GM12878 (cell line): ENCODE data around the gene NUP93. TPM values are rescaled to one million over a fixed set of nuclear protein-coding genes. Genes with fewer than 3 reads are reported as not detected.
A peak's percentile ranks its signal among the peaks of the same experiment; 100 is the strongest.

ENCODE experiments used
- ATAC-seq: fragments of 200-7000 bp; cut with Tn5 transposase; 3 replicates; pipeline ENCODE4 v1.9.1; 2020; ENCODE audit warnings: mild to moderate bottlenecking, moderate library complexity
- BruUV-seq: library from RNA; stranded (reverse); fragments of 400-500 nt; replicated peaks from 2 replicates; lab custom pipeline; 2021; lab: Mats Ljungman, UMichigan
- CTCF ChIA-PET: fragments of 300-600 bp; sonication (Branson Sonifier 250); formaldehyde crosslinking; extraction: SDS; loops from one replicate; lab custom pipeline; 2021; ENCODE audit warnings: inconsistent platforms; lab: Yijun Ruan, JAX
- POLR2A ChIA-PET: fragments of 350-600 bp; formaldehyde crosslinking; extraction: SDS; loops from one replicate; lab custom pipeline; 2021; ENCODE audit warnings: inconsistent platforms; lab: Charles Lee
- RAD21 ChIA-PET: fragments of 300-600 bp; sonication (Branson Sonifier 250); formaldehyde crosslinking; loops from one replicate; lab custom pipeline; 2023; ENCODE audit warnings: antibody characterized with exemption; ENCODE audit not compliant: unreplicated experiment; lab: Charles Lee
- SMC1A ChIA-PET: fragments of 300-600 bp; sonication (Branson Sonifier 250); formaldehyde crosslinking; loops from one replicate; lab custom pipeline; 2023; ENCODE audit not compliant: unreplicated experiment, uncharacterized antibody; lab: Charles Lee
- DNase-seq: peaks from one replicate; pipeline ENCODE4 v3.0.0-alpha.2; 2011; ENCODE audit warnings: low read depth, low spot score
- FAIRE-seq: peaks from 3 replicates; lab custom pipeline; 2011; peaks lifted over from hg19 to GRCh38; lab: Jason Lieb, UNC
- H2AFZ ChIP-seq: 2 replicates; pipeline ENCODE4 v1.6.0; 2011; ENCODE audit warnings: low read depth, low read length, control low read depth; ENCODE audit not compliant: control insufficient read depth
- H3K27ac ChIP-seq: 2 replicates; pipeline ENCODE4 v1.5.1; 2011; ENCODE audit warnings: control low read depth; ENCODE audit not compliant: control insufficient read depth, insufficient read depth
- H3K27me3 ChIP-seq, 2 experiments: replicated peaks in 1 of 2; 2 replicates each; pipeline versions ENCODE4 v1.6.0 to v1.6.1; 2011; ENCODE audit warnings: low read length in 1 of 2; ENCODE audit not compliant: control insufficient read depth in 2 of 2, insufficient read depth in 2 of 2
- H3K36me3 ChIP-seq, 2 experiments: 2 replicates each; pipeline ENCODE4 v1.5.1; 2011; ENCODE audit warnings: low read length in 1 of 2; ENCODE audit not compliant: control insufficient read depth in 2 of 2, insufficient read depth in 2 of 2
- H3K4me1 ChIP-seq: 2 replicates; pipeline ENCODE4 v1.6.1; 2011; ENCODE audit warnings: mild to moderate bottlenecking, low read length, moderate library complexity, mixed read lengths; ENCODE audit not compliant: control insufficient read depth, insufficient read depth
- H3K4me2 ChIP-seq: 2 replicates; pipeline ENCODE4 v1.6.0; 2011; ENCODE audit warnings: control low read depth; ENCODE audit not compliant: control insufficient read depth, insufficient read depth
- H3K4me3 ChIP-seq: fragments of 200-600 bp; sonication (generic); 2 replicates; pipeline ENCODE4 v1.5.1; 2016
- H3K79me2 ChIP-seq: 2 replicates; pipeline ENCODE4 v1.6.0; 2011; ENCODE audit warnings: low read length; ENCODE audit not compliant: control insufficient read depth, insufficient read depth
- H3K9ac ChIP-seq: 2 replicates; pipeline ENCODE4 v1.8.0; 2011; ENCODE audit warnings: low read length, control low read depth, mixed read lengths; ENCODE audit not compliant: control insufficient read depth, insufficient read depth
- H3K9me3 ChIP-seq: replicated peaks from 3 replicates; pipeline ENCODE4 v1.5.1; 2011; ENCODE audit warnings: mild to moderate bottlenecking, low read length; ENCODE audit not compliant: control insufficient read depth, insufficient read depth
- H4K20me1 ChIP-seq: 2 replicates; pipeline ENCODE4 v1.6.0; 2011; ENCODE audit not compliant: control insufficient read depth, insufficient read depth
- BHLHE40 ChIP-seq, 2 experiments: fragments of 450-650 bp in 1 of 2; IDR thresholded peaks; 2 replicates each; pipeline ENCODE4 v1.6.1; 2011 to 2017; ENCODE audit warnings: low read depth in 2 of 2, borderline replicate concordance in 1 of 2, improper control_type of control experiment in 1 of 2, low read length in 1 of 2, mild to moderate bottlenecking in 1 of 2
- CHD1 ChIP-seq: IDR thresholded peaks from 2 replicates; pipeline ENCODE4 v1.6.1; 2012; ENCODE audit warnings: low read depth, low read length, improper control_type of control experiment
- CHD4 ChIP-seq: fragments of 200-600 bp; sonication (generic); IDR thresholded peaks from 2 replicates; pipeline ENCODE4 v1.6.1; 2016; ENCODE audit warnings: mild to moderate bottlenecking
- HDGF ChIP-seq: fragments of 450-650 bp; IDR thresholded peaks from 2 replicates; pipeline ENCODE4 v1.6.1; 2016; ENCODE audit warnings: antibody characterized with exemption
- IRF4 ChIP-seq: IDR thresholded peaks from 2 replicates; pipeline ENCODE4 v1.6.1; 2011; ENCODE audit warnings: low read depth, low read length
- KLF5 ChIP-seq: fragments of 450-650 bp; IDR thresholded peaks from 2 replicates; pipeline ENCODE4 v1.6.1; 2014; ENCODE audit warnings: mild to moderate bottlenecking; ENCODE audit not compliant: partially characterized antibody
- MEF2B ChIP-seq: fragments of 450-650 bp; IDR thresholded peaks from 2 replicates; pipeline ENCODE4 v1.6.1; 2018; ENCODE audit warnings: mild to moderate bottlenecking, moderate library complexity; ENCODE audit not compliant: partially characterized antibody, poor library complexity, severe bottlenecking
- YY1 ChIP-seq: IDR thresholded peaks from 2 replicates; pipeline ENCODE4 v1.6.1; 2011; ENCODE audit warnings: low read depth, mild to moderate bottlenecking, low read length
- ZBED1 ChIP-seq: IDR thresholded peaks from 2 replicates; pipeline ENCODE4 v1.6.1; 2016; ENCODE audit warnings: borderline replicate concordance
- ZNF622 ChIP-seq: fragments of 450-650 bp; IDR thresholded peaks from 2 replicates; pipeline ENCODE4 v1.6.1; 2017; ENCODE audit warnings: mild to moderate bottlenecking, inconsistent platforms
- ZSCAN29 ChIP-seq: fragments of 450-650 bp; IDR thresholded peaks from 2 replicates; pipeline ENCODE4 v1.6.1; 2017; ENCODE audit warnings: mild to moderate bottlenecking, moderate library complexity
- WGBS: methylation state at CpG from one replicate; pipeline ENCODE4 v1.1.6; 2016; ENCODE audit warnings: low lambda C conversion rate; ENCODE audit not compliant: insufficient replicate concordance, insufficient coverage; ENCODE audit errors: missing lambda C conversion rate; 5-methylcytosine and 5-hydroxymethylcytosine counted together
- in situ Hi-C: fragments of 300-500 bp; cut with MboI; formaldehyde crosslinking; loops from 9 replicates; pipeline ENCODE4 v1.14.3; 2018; ENCODE audit warnings: mixed read lengths
- intact Hi-C: fragments of 100-400 bp; cut with micrococcal nuclease; formaldehyde crosslinking; loops from one replicate; pipeline ENCODE4 v1.14.2; 2022; ENCODE audit not compliant: unreplicated experiment
- polyA plus RNA-seq, 11 experiments: library from polyadenylated mRNA; depleted of rRNA in 4 of 11; unstranded in 6 of 11; stranded (reverse) in 5 of 11; fragments of >200 nt; fragmentation: Nextera tagmentation in 4 of 11; fragmentation: Illumina TruSeq in 1 of 11; extraction: Ambion mirVana in 4 of 11; extraction: Trizol in 1 of 11; gene quantifications; 1 replicate in 1 of 11; 2 replicates in 10 of 11; pipeline versions ENCODE4 v1.2.1 to v1.2.3, GENCODE V29; 2011 to 2016; ENCODE audit warnings: inconsistent platforms in 2 of 11, missing spikeins in 2 of 11, low read depth in 1 of 11
- total RNA-seq, 4 experiments: library from RNA; depleted of rRNA in 3 of 4; stranded (reverse); fragments of >200 nt in 3 of 4; fragmentation: Illumina TruSeq in 1 of 4; extraction: Trizol in 1 of 4; gene quantifications; 2 replicates each; pipeline versions ENCODE4 v1.2.1 to v1.2.3, GENCODE V29; 2013 to 2021
- TF ChIP-seq, protein P1 (sequence below): fragments of 450-650 bp; IDR thresholded peaks from 2 replicates; pipeline ENCODE4 v1.6.1; 2017; ENCODE audit warnings: borderline replicate concordance
- TF ChIP-seq, protein P2 (sequence below): IDR thresholded peaks from 2 replicates; pipeline ENCODE4 v1.6.1; 2012; ENCODE audit warnings: low read length, inconsistent platforms
- TF ChIP-seq, protein P3 (sequence below): fragments of 150-350 bp; IDR thresholded peaks from 2 replicates; pipeline ENCODE4 v1.6.1; 2014; ENCODE audit warnings: mild to moderate bottlenecking, low read depth, low read length
- TF ChIP-seq, protein P4 (sequence below): IDR thresholded peaks from 2 replicates; pipeline ENCODE4 v1.6.1; 2011; ENCODE audit warnings: borderline replicate concordance, low read depth, mild to moderate bottlenecking, moderate library complexity, mixed read lengths, low read length; ENCODE audit not compliant: insufficient read depth; ENCODE audit errors: extremely low read length
- TF ChIP-seq, protein P5 (sequence below), 3 experiments: IDR thresholded peaks in 2 of 3; conservative IDR thresholded peaks in 1 of 3; 2 replicates each; pipeline ENCODE4 v1.5.1; 2011; ENCODE audit warnings: low read depth in 3 of 3, low read length in 3 of 3, mild to moderate bottlenecking in 3 of 3, control low read depth in 2 of 3, moderate library complexity in 2 of 3, inconsistent platforms in 1 of 3, mixed read lengths in 1 of 3; ENCODE audit not compliant: control insufficient read depth in 2 of 3, insufficient read depth in 1 of 3; ENCODE audit errors: extremely low read depth in 1 of 3

NUP93 gene
- total and polyA plus RNA-seq, 10 of the 15 experiments (the other 5 are each of a cell fraction or from before 2014, with no cell fraction given) = 82.2 to 175 (median 101) TPM

DNA sequence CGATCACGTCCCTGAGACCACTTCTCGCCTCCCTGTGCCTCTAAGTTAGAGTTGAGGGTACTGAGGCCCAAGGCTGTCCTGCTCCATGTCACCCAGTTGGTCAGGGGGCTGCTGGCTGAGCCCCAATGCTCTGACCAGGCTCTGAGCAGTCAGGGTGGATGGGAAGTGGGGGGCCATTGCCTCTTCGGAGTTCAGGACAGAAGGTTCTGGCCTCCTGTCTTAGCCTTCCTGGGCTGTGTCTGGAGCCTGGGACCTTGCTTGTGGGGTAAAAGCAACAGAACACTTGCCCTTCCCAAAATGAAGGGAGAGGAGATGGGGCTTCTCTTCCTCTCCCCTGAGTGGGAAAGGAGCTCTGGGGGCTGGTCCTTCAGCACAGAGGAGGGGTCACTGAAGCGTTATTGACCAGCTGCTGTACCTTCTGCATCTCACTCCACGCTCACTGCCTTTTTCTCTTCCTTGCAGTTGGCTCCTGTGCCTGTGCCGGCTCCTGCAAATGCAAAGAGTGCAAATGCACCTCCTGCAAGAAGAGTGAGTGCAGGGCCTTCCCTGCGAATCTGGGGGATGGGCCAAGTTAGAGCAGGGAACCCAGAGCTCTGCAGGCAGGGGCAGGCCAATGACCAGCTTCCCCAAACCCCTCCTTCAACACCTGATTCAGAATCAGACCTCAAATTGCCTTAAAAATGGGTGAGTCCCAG, 47.1 kb upstream of the NUP93 start:
- ChIA-PET CTCF (interaction anchor here (1.0 to 2.5 kb wide), 3 partner anchors 19 to 326 kb away, joined by 3 to 13 read pairs (median 3); no protein-coding TSS in a partner anchor), POLR2A (interaction anchor here (0.6 to 0.7 kb wide), 2 partner anchors 73 to 216 kb away, joined by 3 read pairs; no protein-coding TSS in a partner anchor), SMC1A (interaction anchor here (0.8 to 1.5 kb wide), 4 partner anchors 9 to 106 kb away, joined by 3 to 11 read pairs (median 3); no protein-coding TSS in a partner anchor), RAD21 (interaction anchor here (1.0 to 1.7 kb wide), 4 partner anchors 9 to 71 kb away, joined by 3 to 6 read pairs (median 3); no protein-coding TSS in a partner anchor)
- WGBS = 24% methylated on average over 8 of the region's 8 CpGs
- Histone ChIP-seq H3K4me1 (peaks cover 12% of the 10 kb centered on the region), H2AFZ (peak overlapping the region; percentile 97), H3K79me2 (no peaks in the 10 kb centered on the region), H3K36me3 (no peaks in the 10 kb centered on the region), H3K4me2 (peak overlapping the region; percentile 100), H4K20me1 (no peaks in the 10 kb centered on the region), H3K27me3 (no peaks in the 10 kb centered on the region; a peak in 1 of 4 replicates), H3K9me3 (no peaks in the 10 kb centered on the region), H3K9ac (peak overlapping the region; percentile 84), H3K27ac (peak overlapping the region; percentile 39; the same call in 1 of the 2 replicates), H3K4me3 (peak overlapping the region; percentile 76)
- no peak for DNase-seq
- no peak for FAIRE-seq
- BruUV-seq = TSS peak; percentile 88
- ATAC-seq = peak; percentile 34
- in situ Hi-C loops (loop anchor here (25.0 kb wide), 1 partner anchor 746 kb away; no protein-coding TSS in a partner anchor), intact Hi-C loops (loop anchor here (1.0 kb wide), 1 partner anchor 74 kb away; no protein-coding TSS in a partner anchor)
- TF ChIP-seq, protein P1, sequence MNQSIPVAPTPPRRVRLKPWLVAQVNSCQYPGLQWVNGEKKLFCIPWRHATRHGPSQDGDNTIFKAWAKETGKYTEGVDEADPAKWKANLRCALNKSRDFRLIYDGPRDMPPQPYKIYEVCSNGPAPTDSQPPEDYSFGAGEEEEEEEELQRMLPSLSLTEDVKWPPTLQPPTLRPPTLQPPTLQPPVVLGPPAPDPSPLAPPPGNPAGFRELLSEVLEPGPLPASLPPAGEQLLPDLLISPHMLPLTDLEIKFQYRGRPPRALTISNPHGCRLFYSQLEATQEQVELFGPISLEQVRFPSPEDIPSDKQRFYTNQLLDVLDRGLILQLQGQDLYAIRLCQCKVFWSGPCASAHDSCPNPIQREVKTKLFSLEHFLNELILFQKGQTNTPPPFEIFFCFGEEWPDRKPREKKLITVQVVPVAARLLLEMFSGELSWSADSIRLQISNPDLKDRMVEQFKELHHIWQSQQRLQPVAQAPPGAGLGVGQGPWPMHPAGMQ = no peak
- no peak for TF ChIP-seq MEF2B
- no peak for TF ChIP-seq ZSCAN29
- no peak for TF ChIP-seq CHD4
- no peak for TF ChIP-seq ZBED1
- TF ChIP-seq, protein P2, sequence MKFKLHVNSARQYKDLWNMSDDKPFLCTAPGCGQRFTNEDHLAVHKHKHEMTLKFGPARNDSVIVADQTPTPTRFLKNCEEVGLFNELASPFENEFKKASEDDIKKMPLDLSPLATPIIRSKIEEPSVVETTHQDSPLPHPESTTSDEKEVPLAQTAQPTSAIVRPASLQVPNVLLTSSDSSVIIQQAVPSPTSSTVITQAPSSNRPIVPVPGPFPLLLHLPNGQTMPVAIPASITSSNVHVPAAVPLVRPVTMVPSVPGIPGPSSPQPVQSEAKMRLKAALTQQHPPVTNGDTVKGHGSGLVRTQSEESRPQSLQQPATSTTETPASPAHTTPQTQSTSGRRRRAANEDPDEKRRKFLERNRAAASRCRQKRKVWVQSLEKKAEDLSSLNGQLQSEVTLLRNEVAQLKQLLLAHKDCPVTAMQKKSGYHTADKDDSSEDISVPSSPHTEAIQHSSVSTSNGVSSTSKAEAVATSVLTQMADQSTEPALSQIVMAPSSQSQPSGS = no peak
- TF ChIP-seq HDGF = no peak
- no peak for TF ChIP-seq YY1
- no peak for TF ChIP-seq IRF4
- TF ChIP-seq, protein P3, sequence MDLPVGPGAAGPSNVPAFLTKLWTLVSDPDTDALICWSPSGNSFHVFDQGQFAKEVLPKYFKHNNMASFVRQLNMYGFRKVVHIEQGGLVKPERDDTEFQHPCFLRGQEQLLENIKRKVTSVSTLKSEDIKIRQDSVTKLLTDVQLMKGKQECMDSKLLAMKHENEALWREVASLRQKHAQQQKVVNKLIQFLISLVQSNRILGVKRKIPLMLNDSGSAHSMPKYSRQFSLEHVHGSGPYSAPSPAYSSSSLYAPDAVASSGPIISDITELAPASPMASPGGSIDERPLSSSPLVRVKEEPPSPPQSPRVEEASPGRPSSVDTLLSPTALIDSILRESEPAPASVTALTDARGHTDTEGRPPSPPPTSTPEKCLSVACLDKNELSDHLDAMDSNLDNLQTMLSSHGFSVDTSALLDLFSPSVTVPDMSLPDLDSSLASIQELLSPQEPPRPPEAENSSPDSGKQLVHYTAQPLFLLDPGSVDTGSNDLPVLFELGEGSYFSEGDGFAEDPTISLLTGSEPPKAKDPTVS = no peak
- TF ChIP-seq CHD1 = no peak
- no peak for TF ChIP-seq KLF5
- TF ChIP-seq, protein P4, sequence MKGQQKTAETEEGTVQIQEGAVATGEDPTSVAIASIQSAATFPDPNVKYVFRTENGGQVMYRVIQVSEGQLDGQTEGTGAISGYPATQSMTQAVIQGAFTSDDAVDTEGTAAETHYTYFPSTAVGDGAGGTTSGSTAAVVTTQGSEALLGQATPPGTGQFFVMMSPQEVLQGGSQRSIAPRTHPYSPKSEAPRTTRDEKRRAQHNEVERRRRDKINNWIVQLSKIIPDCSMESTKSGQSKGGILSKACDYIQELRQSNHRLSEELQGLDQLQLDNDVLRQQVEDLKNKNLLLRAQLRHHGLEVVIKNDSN = no peak
- TF ChIP-seq, protein P5, sequence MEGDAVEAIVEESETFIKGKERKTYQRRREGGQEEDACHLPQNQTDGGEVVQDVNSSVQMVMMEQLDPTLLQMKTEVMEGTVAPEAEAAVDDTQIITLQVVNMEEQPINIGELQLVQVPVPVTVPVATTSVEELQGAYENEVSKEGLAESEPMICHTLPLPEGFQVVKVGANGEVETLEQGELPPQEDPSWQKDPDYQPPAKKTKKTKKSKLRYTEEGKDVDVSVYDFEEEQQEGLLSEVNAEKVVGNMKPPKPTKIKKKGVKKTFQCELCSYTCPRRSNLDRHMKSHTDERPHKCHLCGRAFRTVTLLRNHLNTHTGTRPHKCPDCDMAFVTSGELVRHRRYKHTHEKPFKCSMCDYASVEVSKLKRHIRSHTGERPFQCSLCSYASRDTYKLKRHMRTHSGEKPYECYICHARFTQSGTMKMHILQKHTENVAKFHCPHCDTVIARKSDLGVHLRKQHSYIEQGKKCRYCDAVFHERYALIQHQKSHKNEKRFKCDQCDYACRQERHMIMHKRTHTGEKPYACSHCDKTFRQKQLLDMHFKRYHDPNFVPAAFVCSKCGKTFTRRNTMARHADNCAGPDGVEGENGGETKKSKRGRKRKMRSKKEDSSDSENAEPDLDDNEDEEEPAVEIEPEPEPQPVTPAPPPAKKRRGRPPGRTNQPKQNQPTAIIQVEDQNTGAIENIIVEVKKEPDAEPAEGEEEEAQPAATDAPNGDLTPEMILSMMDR (IDR thresholded peaks at IDR 0.05 in 2 of 3, conservative IDR thresholded peaks at IDR 0.05 in 1 of 3; ENCODE audit: control insufficient read depth in 2 of 3, extremely low read depth in 1 of 3, insufficient read depth in 1 of 3, low read depth in 3 of 3, low read length in 3 of 3) = no peak
- TF ChIP-seq BHLHE40 (IDR thresholded peaks at IDR 0.05; ENCODE audit: borderline replicate concordance in 1 of 2, low read depth in 2 of 2, low read length in 1 of 2) = no peak
- TF ChIP-seq ZNF622 = no peak
